HG03442 (cell line): ENCODE data around the gene ZNRF2.

Source experiments
- ATAC-seq: cut with Tn5 transposase; IDR thresholded peaks from one replicate; pipeline ENCODE4 v1.9.1; 2021; ENCODE audit warnings: mild to moderate bottlenecking, moderate library complexity; ENCODE audit not compliant: unreplicated experiment

ZNRF2 gene

GRCh38 chr7:30396389-30396788, 112.0 kb downstream of the ZNRF2 start:
- no peak for ATAC-seq

- ATAC-seq, result no peak
Measured at GRCh38 chr7:30403477-30403876, 119.1 kb downstream of the ZNRF2 start.

- ATAC-seq, result no peak
Measured at GRCh38 chr7:30405179-30405578, 120.8 kb downstream of the ZNRF2 start.

- ATAC-seq, result no peak
Measured at GRCh38 chr7:30406664-30407425, 122.4 kb downstream of the ZNRF2 start.

GRCh38 chr7:30411173-30411572, 126.8 kb downstream of the ZNRF2 start:
- ATAC-seq, result no peak

- ATAC-seq, result no peak
Measured at GRCh38 chr7:30411897-30412296, 127.5 kb downstream of the ZNRF2 start.

GRCh38 chr7:30412782-30413504, 128.5 kb downstream of the ZNRF2 start:
- no peak for ATAC-seq

GRCh38 chr7:30413864-30414263, 129.5 kb downstream of the ZNRF2 start:
- ATAC-seq, result no peak
